ENCODE results near the gene C2CD3.

GRCh38 chr11:74020539-74020938 lies 150.3 kb downstream of the C2CD3 start:
- TF ChIP-seq POLR2A (IDR thresholded peaks at IDR 0.05), result no peak
- TF ChIP-seq, protein P1, sequence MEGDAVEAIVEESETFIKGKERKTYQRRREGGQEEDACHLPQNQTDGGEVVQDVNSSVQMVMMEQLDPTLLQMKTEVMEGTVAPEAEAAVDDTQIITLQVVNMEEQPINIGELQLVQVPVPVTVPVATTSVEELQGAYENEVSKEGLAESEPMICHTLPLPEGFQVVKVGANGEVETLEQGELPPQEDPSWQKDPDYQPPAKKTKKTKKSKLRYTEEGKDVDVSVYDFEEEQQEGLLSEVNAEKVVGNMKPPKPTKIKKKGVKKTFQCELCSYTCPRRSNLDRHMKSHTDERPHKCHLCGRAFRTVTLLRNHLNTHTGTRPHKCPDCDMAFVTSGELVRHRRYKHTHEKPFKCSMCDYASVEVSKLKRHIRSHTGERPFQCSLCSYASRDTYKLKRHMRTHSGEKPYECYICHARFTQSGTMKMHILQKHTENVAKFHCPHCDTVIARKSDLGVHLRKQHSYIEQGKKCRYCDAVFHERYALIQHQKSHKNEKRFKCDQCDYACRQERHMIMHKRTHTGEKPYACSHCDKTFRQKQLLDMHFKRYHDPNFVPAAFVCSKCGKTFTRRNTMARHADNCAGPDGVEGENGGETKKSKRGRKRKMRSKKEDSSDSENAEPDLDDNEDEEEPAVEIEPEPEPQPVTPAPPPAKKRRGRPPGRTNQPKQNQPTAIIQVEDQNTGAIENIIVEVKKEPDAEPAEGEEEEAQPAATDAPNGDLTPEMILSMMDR (IDR thresholded peaks at IDR 0.05 in 8 of 11, conservative IDR thresholded peaks at IDR 0.05 in 3 of 11), result no peak
